A673 (cell line): ENCODE data around the gene SH3GL2.

Source experiments
- EZH2 ChIP-seq: fragments of 200-600 bp; sonication (generic); IDR thresholded peaks from 2 replicates; pipeline ENCODE4 v1.6.1; 2017; ENCODE audit warnings: borderline replicate concordance, low read depth, mild to moderate bottlenecking, mixed read lengths, antibody characterized with exemption, low read length; ENCODE audit not compliant: poor library complexity, severe bottlenecking
- TF ChIP-seq, protein P1 (sequence below): fragments of 300-800, 200-600 bp; sonication (generic); conservative IDR thresholded peaks from 2 replicates; pipeline ENCODE4 v1.5.1; 2017; ENCODE audit warnings: low read depth, mild to moderate bottlenecking, antibody characterized with exemption, low read length, moderate library complexity, mixed read lengths

- TF ChIP-seq, protein P1, sequence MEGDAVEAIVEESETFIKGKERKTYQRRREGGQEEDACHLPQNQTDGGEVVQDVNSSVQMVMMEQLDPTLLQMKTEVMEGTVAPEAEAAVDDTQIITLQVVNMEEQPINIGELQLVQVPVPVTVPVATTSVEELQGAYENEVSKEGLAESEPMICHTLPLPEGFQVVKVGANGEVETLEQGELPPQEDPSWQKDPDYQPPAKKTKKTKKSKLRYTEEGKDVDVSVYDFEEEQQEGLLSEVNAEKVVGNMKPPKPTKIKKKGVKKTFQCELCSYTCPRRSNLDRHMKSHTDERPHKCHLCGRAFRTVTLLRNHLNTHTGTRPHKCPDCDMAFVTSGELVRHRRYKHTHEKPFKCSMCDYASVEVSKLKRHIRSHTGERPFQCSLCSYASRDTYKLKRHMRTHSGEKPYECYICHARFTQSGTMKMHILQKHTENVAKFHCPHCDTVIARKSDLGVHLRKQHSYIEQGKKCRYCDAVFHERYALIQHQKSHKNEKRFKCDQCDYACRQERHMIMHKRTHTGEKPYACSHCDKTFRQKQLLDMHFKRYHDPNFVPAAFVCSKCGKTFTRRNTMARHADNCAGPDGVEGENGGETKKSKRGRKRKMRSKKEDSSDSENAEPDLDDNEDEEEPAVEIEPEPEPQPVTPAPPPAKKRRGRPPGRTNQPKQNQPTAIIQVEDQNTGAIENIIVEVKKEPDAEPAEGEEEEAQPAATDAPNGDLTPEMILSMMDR, result no peak
- TF ChIP-seq EZH2, result no peak
Observed at GRCh38 chr9:17536027-17536426, 42.8 kb upstream of the SH3GL2 start.
